Measurements from ENCODE around the gene NTRK3.

Gene NTRK3

GRCh38 chr15:88139936-88140335, 116.6 kb downstream of the NTRK3 start:
- peaks cover 5% of the 10 kb centered on the region for H3K27me3 Mint-ChIP-seq
- no peaks in the 10 kb centered on the region for H3K4me1 Mint-ChIP-seq
- no peaks in the 10 kb centered on the region for H3K36me3 Mint-ChIP-seq
- H3K4me3 Mint-ChIP-seq = no peak overlapping the region
- no peak overlapping the region for H3K27ac Mint-ChIP-seq
- peaks cover 4% of the 10 kb centered on the region for H3K9me3 Mint-ChIP-seq

DNA sequence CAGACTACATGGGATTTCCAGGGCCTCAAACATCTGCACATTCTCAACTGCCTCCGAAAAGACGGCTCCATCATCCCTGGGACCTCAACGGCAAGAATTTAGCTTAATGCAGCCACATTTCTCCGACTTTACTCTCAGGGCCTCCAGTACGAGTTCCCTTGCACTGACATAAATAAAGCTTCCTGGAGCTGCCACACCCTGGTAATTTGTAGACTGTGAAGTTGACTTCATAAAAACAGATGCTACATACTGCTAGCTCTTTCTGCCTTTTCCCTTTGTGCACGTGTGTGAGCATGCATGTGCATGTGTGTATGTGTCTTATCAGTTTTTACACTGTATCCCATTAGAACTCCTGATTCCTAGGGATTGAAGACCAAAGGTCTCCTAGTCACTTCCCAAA, 122.7 kb downstream of the NTRK3 start:
- H3K4me3 Mint-ChIP-seq = no peak overlapping the region
- H3K36me3 Mint-ChIP-seq = no peaks in the 10 kb centered on the region
- peaks cover 4% of the 10 kb centered on the region for H3K9me3 Mint-ChIP-seq
- no peak overlapping the region for H3K27ac Mint-ChIP-seq
- H3K27me3 Mint-ChIP-seq = peaks cover 5% of the 10 kb centered on the region
- no peaks in the 10 kb centered on the region for H3K4me1 Mint-ChIP-seq

DNA sequence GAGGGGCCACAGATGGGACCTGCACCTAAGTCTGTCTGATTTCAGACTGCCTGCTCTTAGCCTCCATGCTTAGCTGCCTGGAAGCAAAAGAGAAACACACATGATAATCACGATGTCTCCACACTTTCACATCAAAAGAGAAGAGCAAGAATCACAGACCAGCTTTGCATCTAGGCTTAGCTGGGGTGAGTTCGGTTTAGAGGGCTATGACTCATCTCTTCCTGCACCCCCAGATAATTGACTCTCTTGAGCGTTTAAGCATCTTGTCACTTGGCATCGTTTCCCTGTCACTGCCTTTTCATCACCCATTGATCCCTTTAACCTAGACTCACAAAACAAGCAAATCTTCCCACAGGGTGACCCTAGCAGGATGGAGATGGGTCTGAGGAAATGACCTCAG, 124.0 kb downstream of the NTRK3 start:
- Mint-ChIP-seq H3K9me3 (no peaks in the 10 kb centered on the region), H3K4me3 (no peak overlapping the region), H3K27me3 (peaks cover 4% of the 10 kb centered on the region), H3K4me1 (no peaks in the 10 kb centered on the region), H3K27ac (no peak overlapping the region), H3K36me3 (no peaks in the 10 kb centered on the region)

DNA sequence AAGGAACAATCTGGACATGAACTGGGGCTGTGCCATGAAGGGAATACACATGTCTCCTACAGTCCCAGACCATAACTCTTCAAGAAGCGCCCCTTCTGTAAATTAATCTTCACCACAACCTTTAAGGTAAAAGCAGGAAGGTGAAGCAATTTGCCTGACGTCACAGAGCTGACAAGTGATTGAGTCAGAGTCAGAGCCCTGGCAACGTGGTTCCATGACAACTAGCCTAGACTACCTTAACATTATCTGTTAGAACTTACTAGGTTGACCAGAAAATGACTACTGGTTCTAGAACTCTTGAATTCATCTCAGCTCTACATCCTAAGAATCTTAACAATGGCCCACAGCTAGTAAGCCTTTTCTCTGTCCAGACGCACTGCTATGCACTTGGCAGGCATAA, 124.6 kb downstream of the NTRK3 start:
- no peaks in the 10 kb centered on the region for H3K9me3 Mint-ChIP-seq
- H3K4me3 Mint-ChIP-seq = no peak overlapping the region
- H3K4me1 Mint-ChIP-seq = no peaks in the 10 kb centered on the region
- H3K27ac Mint-ChIP-seq = no peak overlapping the region
- H3K36me3 Mint-ChIP-seq = no peaks in the 10 kb centered on the region
- peaks cover 4% of the 10 kb centered on the region for H3K27me3 Mint-ChIP-seq

DNA sequence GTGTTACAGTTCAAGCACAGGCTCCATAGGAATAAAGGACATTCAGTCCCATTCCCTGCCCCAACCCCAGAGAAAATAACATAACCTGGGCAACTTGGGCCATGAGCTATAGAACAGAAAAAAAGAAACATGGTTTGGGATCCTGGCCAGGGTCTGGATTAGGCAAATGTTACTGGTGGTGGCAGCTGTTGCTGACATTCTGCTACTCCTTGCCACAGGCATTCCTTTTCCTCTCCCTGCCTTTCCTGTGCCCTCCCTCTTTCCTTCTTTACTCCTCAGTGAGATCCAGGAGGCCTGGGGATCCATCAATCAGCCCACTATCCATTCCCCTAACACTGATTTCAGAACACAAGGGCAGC, 129.1 kb downstream of the NTRK3 start:
- H3K36me3 Mint-ChIP-seq = no peaks in the 10 kb centered on the region

DNA sequence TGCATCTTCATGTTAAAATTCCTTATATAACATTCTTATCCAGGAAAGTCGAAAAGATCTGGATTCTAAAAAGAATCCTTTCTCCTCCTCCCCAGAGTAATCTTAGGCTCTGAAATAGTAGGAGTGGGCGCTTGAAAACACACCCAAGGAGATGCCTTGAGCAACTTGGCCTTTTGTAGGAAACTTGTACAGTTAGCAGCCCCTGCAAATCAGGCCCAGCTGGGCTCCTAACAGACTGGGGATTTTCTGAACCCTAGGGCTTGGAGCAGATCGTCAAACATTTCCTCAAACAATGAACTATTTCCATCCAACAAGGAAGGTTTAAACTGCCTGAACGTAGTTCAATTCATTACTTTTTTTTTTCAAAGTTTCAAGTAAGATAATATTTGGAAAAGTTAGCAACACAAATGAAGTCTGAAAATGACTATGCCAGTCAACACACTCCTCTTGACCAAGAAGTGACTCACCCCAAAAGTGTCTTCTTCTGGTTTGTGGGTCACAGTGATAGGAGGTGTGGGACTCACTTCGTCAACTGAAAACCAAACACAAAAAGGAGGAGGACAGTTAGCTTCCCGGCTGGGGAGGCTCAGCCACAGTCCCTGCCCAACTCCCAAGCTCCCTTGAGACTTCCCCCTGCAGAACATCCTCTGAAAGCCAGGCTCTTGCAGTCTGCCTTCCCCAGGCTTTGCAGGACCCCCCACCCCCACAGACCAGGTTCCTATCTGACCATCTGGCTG, 129.7 kb downstream of the NTRK3 start:
- no peaks in the 10 kb centered on the region for H3K27me3 Mint-ChIP-seq
- no peak overlapping the region for H3K27ac Mint-ChIP-seq
- no peaks in the 10 kb centered on the region for H3K4me1 Mint-ChIP-seq
- no peaks in the 10 kb centered on the region for H3K9me3 Mint-ChIP-seq
- H3K4me3 Mint-ChIP-seq = no peak overlapping the region
- H3K36me3 Mint-ChIP-seq = no peaks in the 10 kb centered on the region

More for the DNA sequence above, 129.1 kb downstream of the NTRK3 start:
- Mint-ChIP-seq H3K27me3 (no peaks in the 10 kb centered on the region), H3K4me1 (no peaks in the 10 kb centered on the region), H3K4me3 (no peak overlapping the region), H3K9me3 (no peaks in the 10 kb centered on the region), H3K27ac (no peak overlapping the region)

- Mint-ChIP-seq H3K27me3 (no peaks in the 10 kb centered on the region), H3K4me3 (no peak overlapping the region), H3K4me1 (no peaks in the 10 kb centered on the region), H3K36me3 (no peaks in the 10 kb centered on the region), H3K27ac (no peak overlapping the region), H3K9me3 (no peaks in the 10 kb centered on the region)
Measured at GRCh38 chr15:88125576-88125975, 131.0 kb downstream of the NTRK3 start.

DNA sequence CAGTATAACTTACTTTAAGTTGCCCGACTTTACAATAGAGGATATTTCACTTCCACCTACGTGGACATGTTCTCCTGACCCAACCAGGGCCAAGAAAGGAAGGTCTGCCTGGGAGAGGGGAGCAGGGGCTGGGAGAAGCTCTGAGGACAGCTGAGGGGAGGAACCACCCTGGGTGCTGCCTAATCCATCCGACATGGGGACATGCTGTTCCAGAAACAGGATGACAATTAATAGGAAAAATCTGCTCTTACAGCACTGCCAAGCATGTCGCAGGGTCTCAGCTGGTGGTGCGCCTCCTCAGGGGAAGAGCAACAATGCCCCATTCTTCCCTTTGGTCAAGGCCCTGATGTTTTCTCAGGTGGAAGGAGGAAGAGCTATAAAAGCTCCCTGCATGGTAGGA, 132.3 kb downstream of the NTRK3 start:
- Mint-ChIP-seq H3K36me3 (no peaks in the 10 kb centered on the region), H3K27ac (no peak overlapping the region), H3K4me3 (no peak overlapping the region), H3K4me1 (no peaks in the 10 kb centered on the region), H3K27me3 (peaks cover 1% of the 10 kb centered on the region), H3K9me3 (no peaks in the 10 kb centered on the region)

GRCh38 chr15:88121968-88122530, 134.5 kb downstream of the NTRK3 start:
- Mint-ChIP-seq H3K27ac (no peak overlapping the region), H3K4me3 (no peak overlapping the region), H3K4me1 (no peaks in the 10 kb centered on the region), H3K36me3 (no peaks in the 10 kb centered on the region), H3K9me3 (no peaks in the 10 kb centered on the region), H3K27me3 (peaks cover 1% of the 10 kb centered on the region)

DNA sequence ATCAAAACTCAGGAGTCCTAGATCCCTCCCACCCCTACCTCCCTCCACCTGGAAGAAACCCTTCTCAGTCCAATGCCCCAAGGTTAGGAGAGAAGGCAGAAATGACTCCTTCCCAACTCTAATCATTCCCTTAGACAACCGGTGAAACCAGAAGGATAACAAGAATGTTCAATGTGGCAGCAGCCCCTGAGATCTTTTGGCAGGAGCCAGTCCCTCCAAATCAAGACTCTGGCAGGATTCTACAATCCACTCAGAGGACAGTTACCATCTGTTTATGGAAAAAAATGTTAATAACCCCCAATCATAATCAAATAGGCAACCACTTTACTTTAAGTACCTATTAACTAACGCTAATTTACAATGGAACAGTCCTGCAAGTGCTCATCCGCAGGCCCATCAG, 136.5 kb downstream of the NTRK3 start:
- Mint-ChIP-seq H3K4me3 (no peak overlapping the region), H3K36me3 (no peaks in the 10 kb centered on the region), H3K4me1 (no peaks in the 10 kb centered on the region), H3K27me3 (peaks cover 1% of the 10 kb centered on the region), H3K27ac (no peak overlapping the region), H3K9me3 (no peaks in the 10 kb centered on the region)

DNA sequence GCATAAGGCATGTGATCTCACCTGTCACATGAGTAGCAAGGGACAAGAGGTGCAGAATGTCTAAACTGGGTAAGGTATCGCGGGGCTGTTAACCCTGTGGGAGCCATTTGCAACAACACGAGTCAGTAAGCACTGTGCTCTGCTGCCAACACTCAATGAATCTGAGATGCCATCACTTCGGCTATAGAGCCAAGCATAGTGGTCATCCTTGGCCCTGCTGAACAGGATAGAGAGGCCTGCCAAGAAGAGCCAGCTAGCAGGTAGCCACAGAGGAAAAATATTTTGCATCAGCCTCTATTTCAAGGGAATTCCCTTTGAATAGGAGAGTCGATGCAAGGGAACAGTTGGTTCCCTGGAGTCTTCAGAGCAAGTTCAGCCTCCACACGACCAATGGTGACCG, 137.8 kb downstream of the NTRK3 start:
- no peak overlapping the region for H3K27ac Mint-ChIP-seq
- H3K4me1 Mint-ChIP-seq = no peaks in the 10 kb centered on the region
- no peaks in the 10 kb centered on the region for H3K9me3 Mint-ChIP-seq
- no peaks in the 10 kb centered on the region for H3K36me3 Mint-ChIP-seq
- H3K4me3 Mint-ChIP-seq = no peak overlapping the region
- peaks cover 1% of the 10 kb centered on the region for H3K27me3 Mint-ChIP-seq

DNA sequence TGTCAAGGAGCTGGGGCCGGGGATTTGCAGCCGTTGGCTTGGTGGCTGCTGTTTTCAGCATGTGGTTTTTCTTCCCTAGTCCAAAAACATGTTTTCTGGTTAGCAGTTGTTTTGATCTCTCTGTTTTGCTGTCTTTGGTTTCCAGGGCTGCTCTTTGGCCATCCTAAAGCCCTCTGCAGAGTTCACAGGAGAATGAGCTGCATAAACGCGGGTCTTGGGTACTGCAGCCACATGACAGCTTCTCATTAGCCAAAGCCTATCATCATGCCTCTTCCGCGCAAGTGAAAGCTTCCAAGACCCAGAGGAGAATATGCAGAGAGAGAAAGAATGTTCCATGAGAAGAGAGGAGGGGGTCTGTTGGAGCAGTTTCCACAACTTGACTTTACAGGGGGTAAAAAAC, 138.5 kb downstream of the NTRK3 start:
- Mint-ChIP-seq H3K4me3 (no peak overlapping the region), H3K36me3 (no peaks in the 10 kb centered on the region), H3K27ac (no peak overlapping the region), H3K9me3 (no peaks in the 10 kb centered on the region), H3K4me1 (no peaks in the 10 kb centered on the region), H3K27me3 (peaks cover 1% of the 10 kb centered on the region)

- Mint-ChIP-seq H3K36me3 (no peaks in the 10 kb centered on the region), H3K4me3 (no peak overlapping the region), H3K27me3 (peaks cover 3% of the 10 kb centered on the region), H3K9me3 (no peaks in the 10 kb centered on the region), H3K4me1 (no peaks in the 10 kb centered on the region), H3K27ac (no peak overlapping the region)
Measured at GRCh38 chr15:88115486-88116152, 140.9 kb downstream of the NTRK3 start.

- Mint-ChIP-seq H3K9me3 (no peaks in the 10 kb centered on the region), H3K36me3 (no peaks in the 10 kb centered on the region), H3K27me3 (peaks cover 2% of the 10 kb centered on the region), H3K4me1 (no peaks in the 10 kb centered on the region), H3K4me3 (no peak overlapping the region), H3K27ac (no peak overlapping the region)
Measured at GRCh38 chr15:88113613-88114308, 142.8 kb downstream of the NTRK3 start.

DNA sequence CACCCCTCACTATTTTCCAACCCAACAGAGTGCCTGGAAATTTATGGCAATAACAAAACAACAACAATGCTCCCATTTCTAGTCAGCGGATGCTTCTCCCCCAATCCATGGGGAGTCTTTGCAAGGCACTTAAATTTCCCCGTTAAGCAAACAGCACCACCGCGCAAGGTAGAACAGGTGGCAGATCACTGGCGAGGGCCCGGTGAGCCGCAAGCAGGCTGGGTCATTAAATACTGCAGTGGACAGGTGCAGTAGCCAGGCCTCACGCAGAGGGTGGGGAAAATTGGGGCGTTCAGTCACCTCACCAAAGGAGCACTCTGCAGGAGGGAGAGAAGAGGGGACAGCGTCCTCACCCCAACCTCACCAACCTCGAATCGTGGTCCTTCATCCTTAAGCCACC, 147.5 kb downstream of the NTRK3 start:
- H3K9me3 Mint-ChIP-seq = no peaks in the 10 kb centered on the region
- H3K36me3 Mint-ChIP-seq = no peaks in the 10 kb centered on the region
- no peak overlapping the region for H3K27ac Mint-ChIP-seq
- no peaks in the 10 kb centered on the region for H3K4me1 Mint-ChIP-seq
- H3K4me3 Mint-ChIP-seq = no peak overlapping the region
- peaks cover 7% of the 10 kb centered on the region for H3K27me3 Mint-ChIP-seq

DNA sequence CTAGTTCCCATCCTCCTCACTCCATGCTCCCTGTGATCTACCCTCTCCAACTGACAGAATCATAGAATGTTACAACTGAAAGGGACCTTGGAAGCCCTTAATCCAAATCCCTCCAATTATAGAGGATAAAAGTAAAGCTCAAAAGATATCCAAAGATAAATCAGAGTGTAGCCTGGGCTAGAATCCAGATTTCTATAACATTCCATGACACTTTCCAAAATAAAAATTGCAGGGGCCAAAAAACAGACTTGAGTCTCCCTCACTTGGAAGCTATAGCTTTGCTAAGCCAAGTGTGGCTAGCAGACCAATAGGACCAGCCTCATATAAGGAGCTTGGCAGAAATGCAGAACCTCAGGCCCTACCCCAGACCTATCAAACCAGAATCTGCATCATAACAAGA, 148.1 kb downstream of the NTRK3 start:
- Mint-ChIP-seq H3K9me3 (no peaks in the 10 kb centered on the region), H3K27me3 (peaks cover 7% of the 10 kb centered on the region), H3K36me3 (no peaks in the 10 kb centered on the region), H3K27ac (no peak overlapping the region), H3K4me1 (no peaks in the 10 kb centered on the region), H3K4me3 (no peak overlapping the region)
